Natural killer cell (primary cell): ENCODE results near the gene GAGE12G. TPM values are rescaled to one million over a fixed set of nuclear protein-coding genes. Genes with fewer than 3 reads are reported as not detected.
"Not testable (repeated sequence)": the region's sequence is repeated elsewhere in the genome, so short reads cannot be mapped to it uniquely, and the experiment has no call there.

ENCODE experiments used
- ATAC-seq, 3 donors: fragments of 150-1000 bp in 2 of 3; fragments of 200-7000 bp in 1 of 3; cut with Tn5 transposase; 1 replicate in 1 of 3; 2 replicates in 2 of 3; pipeline ENCODE4 v1.10.0; 2021; ENCODE audit warnings: mild to moderate bottlenecking in 2 of 3, moderate library complexity in 2 of 3
- DNase-seq, 2 donors: peaks; one replicate each; pipeline versions ENCODE4 v3.0.0 to v3.0.0-alpha.2; 2013 to 2021; ENCODE audit warnings: mixed read lengths in 1 of 2
- H3K27ac ChIP-seq: one replicate; pipeline ENCODE4 v1.5.1; 2013; ENCODE audit warnings: mild to moderate bottlenecking, low read length
- H3K27me3 ChIP-seq: one replicate; pipeline ENCODE4 v1.6.1; 2013; ENCODE audit warnings: low read length; ENCODE audit not compliant: control insufficient read depth, insufficient read depth
- H3K36me3 ChIP-seq: one replicate; pipeline ENCODE4 v1.6.1; 2013; ENCODE audit warnings: low read length; ENCODE audit not compliant: control insufficient read depth, insufficient read depth
- H3K4me1 ChIP-seq: one replicate; pipeline ENCODE4 v1.6.1; 2013; ENCODE audit warnings: low read length; ENCODE audit not compliant: control insufficient read depth, insufficient read depth
- H3K4me3 ChIP-seq: one replicate; pipeline ENCODE4 v1.5.1; 2013; ENCODE audit warnings: low read length
- H3K9me3 ChIP-seq: one replicate; pipeline ENCODE4 v1.6.1; 2013; ENCODE audit warnings: low read length; ENCODE audit not compliant: control insufficient read depth, insufficient read depth
- H3K27ac Mint-ChIP-seq, 2 donors: one replicate each; pipeline ENCODE4 v1.8.0; 2022; ENCODE audit warnings: mild to moderate bottlenecking in 2 of 2, mixed read lengths in 2 of 2, moderate library complexity in 1 of 2
- H3K27me3 Mint-ChIP-seq, 2 donors: one replicate each; pipeline ENCODE4 v1.8.0; 2022; ENCODE audit warnings: low read depth in 2 of 2, mixed read lengths in 2 of 2
- H3K36me3 Mint-ChIP-seq: one replicate; pipeline ENCODE4 v1.8.0; 2022; ENCODE audit warnings: mixed read lengths
- H3K4me1 Mint-ChIP-seq, 2 donors: one replicate each; pipeline ENCODE4 v1.8.0; 2022; ENCODE audit warnings: mixed read lengths in 2 of 2
- H3K4me3 Mint-ChIP-seq: one replicate; pipeline ENCODE4 v1.8.0; 2022; ENCODE audit warnings: mild to moderate bottlenecking, moderate library complexity, mixed read lengths
- H3K9me3 Mint-ChIP-seq, 2 donors: one replicate each; pipeline ENCODE4 v1.8.0; 2022; ENCODE audit warnings: mixed read lengths in 2 of 2
- WGBS: methylation state at CpG from one replicate; pipeline ENCODE4 v1.1.7; 2013; ENCODE audit warnings: missing lambda C conversion rate; ENCODE audit not compliant: insufficient coverage; 5-methylcytosine and 5-hydroxymethylcytosine counted together
- intact Hi-C: fragments of 100-400 bp; cut with micrococcal nuclease; formaldehyde crosslinking; loops from one replicate; pipeline ENCODE4 v1.14.2; 2022
- total RNA-seq, 4 donors: library from RNA; stranded (reverse); fragments of 120-200 nt in 1 of 4; gene quantifications; one replicate each; pipeline versions ENCODE4 v1.2.3 to v1.2.4, GENCODE V29; 2013 to 2022

Gene GAGE12G, protein sequence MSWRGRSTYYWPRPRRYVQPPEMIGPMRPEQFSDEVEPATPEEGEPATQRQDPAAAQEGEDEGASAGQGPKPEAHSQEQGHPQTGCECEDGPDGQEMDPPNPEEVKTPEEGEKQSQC
- total RNA-seq, result not detected
- total RNA-seq (2013), result not detected

- H3K9me3 ChIP-seq, intact Hi-C loops, H3K4me1 Mint-ChIP-seq, H3K27me3 ChIP-seq, H3K36me3 ChIP-seq, H3K4me3 Mint-ChIP-seq, H3K9me3 Mint-ChIP-seq, H3K4me1 ChIP-seq, H3K27me3 Mint-ChIP-seq, H3K27ac ChIP-seq, H3K36me3 Mint-ChIP-seq, H3K4me3 ChIP-seq, ATAC-seq, H3K27ac Mint-ChIP-seq, DNase-seq: not testable (repeated sequence)
- no CpG with 5 or more reads among the region's 16 CpGs for WGBS
These were observed at the start of gene GAGE12G for GRCh38 chrX:49570100-49570499. Gene GAGE12G, plus strand, starts transcription at chrX:49570400. Its CDS starts 1,155 bp downstream, at chrX:49571555.

DNA sequence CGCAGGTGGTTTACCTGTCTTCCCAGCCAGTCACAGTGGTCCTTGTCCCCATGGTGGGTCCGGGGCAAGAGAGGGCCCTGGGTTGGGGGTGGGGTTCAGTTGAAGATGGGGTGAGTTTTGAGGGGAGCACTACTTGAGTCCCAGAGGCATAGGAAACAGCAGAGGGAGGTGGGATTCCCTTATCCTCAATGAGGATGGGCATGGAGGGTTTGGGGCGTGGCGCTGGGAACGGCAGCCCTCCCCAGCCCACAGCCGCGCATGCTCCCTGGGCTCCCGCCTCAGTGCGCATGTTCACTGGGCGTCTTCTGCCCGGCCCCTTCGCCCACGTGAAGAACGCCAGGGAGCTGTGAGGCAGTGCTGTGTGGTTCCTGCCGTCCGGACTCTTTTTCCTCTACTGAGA lies 38.3 kb upstream of the GAGE12G start, which contains the start of gene GAGE12C:
TSS of gene GAGE12C (plus strand) at position 301 of the 400 bp plus-strand sequence. CDS start 1,155 bp downstream, outside the sequence.
- H3K4me3 ChIP-seq, H3K27me3 ChIP-seq, DNase-seq, H3K27ac Mint-ChIP-seq, H3K4me3 Mint-ChIP-seq, intact Hi-C loops, H3K36me3 ChIP-seq, ATAC-seq, H3K9me3 Mint-ChIP-seq, H3K27ac ChIP-seq, H3K4me1 ChIP-seq, H3K4me1 Mint-ChIP-seq, H3K36me3 Mint-ChIP-seq, H3K27me3 Mint-ChIP-seq, H3K9me3 ChIP-seq: not testable (repeated sequence)
- no CpG with 5 or more reads among the region's 16 CpGs for WGBS

DNA sequence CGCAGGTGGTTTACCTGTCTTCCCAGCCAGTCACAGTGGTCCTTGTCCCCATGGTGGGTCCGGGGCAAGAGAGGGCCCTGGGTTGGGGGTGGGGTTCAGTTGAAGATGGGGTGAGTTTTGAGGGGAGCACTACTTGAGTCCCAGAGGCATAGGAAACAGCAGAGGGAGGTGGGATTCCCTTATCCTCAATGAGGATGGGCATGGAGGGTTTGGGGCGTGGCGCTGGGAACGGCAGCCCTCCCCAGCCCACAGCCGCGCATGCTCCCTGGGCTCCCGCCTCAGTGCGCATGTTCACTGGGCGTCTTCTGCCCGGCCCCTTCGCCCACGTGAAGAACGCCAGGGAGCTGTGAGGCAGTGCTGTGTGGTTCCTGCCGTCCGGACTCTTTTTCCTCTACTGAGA lies 28.8 kb upstream of the GAGE12G start, which contains the start of gene GAGE12D:
TSS of gene GAGE12D (plus strand) at position 301 of the 400 bp plus-strand sequence. CDS start 1,155 bp downstream, outside the sequence.
- H3K9me3 Mint-ChIP-seq, H3K36me3 Mint-ChIP-seq, H3K36me3 ChIP-seq, H3K4me1 Mint-ChIP-seq, DNase-seq, H3K9me3 ChIP-seq, H3K4me3 Mint-ChIP-seq, H3K4me3 ChIP-seq, H3K4me1 ChIP-seq, H3K27ac Mint-ChIP-seq, H3K27me3 ChIP-seq, H3K27me3 Mint-ChIP-seq, H3K27ac ChIP-seq, ATAC-seq, intact Hi-C loops: not testable (repeated sequence)
- no CpG with 5 or more reads among the region's 16 CpGs for WGBS

DNA sequence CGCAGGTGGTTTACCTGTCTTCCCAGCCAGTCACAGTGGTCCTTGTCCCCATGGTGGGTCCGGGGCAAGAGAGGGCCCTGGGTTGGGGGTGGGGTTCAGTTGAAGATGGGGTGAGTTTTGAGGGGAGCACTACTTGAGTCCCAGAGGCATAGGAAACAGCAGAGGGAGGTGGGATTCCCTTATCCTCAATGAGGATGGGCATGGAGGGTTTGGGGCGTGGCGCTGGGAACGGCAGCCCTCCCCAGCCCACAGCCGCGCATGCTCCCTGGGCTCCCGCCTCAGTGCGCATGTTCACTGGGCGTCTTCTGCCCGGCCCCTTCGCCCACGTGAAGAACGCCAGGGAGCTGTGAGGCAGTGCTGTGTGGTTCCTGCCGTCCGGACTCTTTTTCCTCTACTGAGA lies 19.2 kb upstream of the GAGE12G start, which contains the start of gene GAGE12E:
TSS of gene GAGE12E (plus strand) at position 301 of the 400 bp plus-strand sequence. CDS start 1,155 bp downstream, outside the sequence.
- H3K36me3 Mint-ChIP-seq, intact Hi-C loops, H3K9me3 Mint-ChIP-seq, H3K27ac ChIP-seq, H3K27me3 ChIP-seq, H3K9me3 ChIP-seq, H3K4me3 Mint-ChIP-seq, H3K27me3 Mint-ChIP-seq, H3K4me1 ChIP-seq, DNase-seq, H3K36me3 ChIP-seq, H3K27ac Mint-ChIP-seq, H3K4me1 Mint-ChIP-seq, ATAC-seq, H3K4me3 ChIP-seq: not testable (repeated sequence)
- no CpG with 5 or more reads among the region's 16 CpGs for whole genome bisulfite sequencing

DNA sequence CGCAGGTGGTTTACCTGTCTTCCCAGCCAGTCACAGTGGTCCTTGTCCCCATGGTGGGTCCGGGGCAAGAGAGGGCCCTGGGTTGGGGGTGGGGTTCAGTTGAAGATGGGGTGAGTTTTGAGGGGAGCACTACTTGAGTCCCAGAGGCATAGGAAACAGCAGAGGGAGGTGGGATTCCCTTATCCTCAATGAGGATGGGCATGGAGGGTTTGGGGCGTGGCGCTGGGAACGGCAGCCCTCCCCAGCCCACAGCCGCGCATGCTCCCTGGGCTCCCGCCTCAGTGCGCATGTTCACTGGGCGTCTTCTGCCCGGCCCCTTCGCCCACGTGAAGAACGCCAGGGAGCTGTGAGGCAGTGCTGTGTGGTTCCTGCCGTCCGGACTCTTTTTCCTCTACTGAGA lies 9.7 kb upstream of the GAGE12G start, which contains the start of gene GAGE12F:
TSS of gene GAGE12F (plus strand) at position 301 of the 400 bp plus-strand sequence. CDS start 1,155 bp downstream, outside the sequence.
- H3K4me3 Mint-ChIP-seq, H3K4me1 ChIP-seq, H3K36me3 ChIP-seq, DNase-seq, ATAC-seq, H3K9me3 ChIP-seq, H3K4me3 ChIP-seq, H3K36me3 Mint-ChIP-seq, H3K27me3 ChIP-seq, H3K9me3 Mint-ChIP-seq, H3K4me1 Mint-ChIP-seq, H3K27me3 Mint-ChIP-seq, intact Hi-C loops, H3K27ac Mint-ChIP-seq, H3K27ac ChIP-seq: not testable (repeated sequence)
- WGBS, result no CpG with 5 or more reads among the region's 16 CpGs

DNA sequence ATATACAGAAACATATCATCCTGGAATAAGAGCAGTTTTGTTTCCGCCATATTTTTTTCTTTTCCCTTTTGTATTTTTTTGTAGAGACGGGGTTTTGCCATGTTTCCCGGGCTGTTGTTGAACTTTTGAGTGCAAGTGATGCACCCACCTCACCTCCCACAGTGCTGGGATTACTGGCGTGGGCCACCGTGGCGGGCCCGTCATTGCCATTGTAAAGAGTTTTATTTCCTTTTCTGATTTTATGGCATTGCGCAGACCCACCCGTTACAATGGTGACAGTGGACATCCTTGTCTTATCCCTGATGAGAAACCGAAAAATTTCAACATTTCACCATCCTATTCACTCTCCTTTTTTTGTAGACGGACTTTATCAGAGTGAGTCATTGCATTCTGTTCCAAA lies 1.5 kb upstream of the GAGE12G start:
- H3K27ac ChIP-seq, H3K9me3 ChIP-seq, intact Hi-C loops, H3K36me3 ChIP-seq, H3K4me3 Mint-ChIP-seq, H3K27ac Mint-ChIP-seq, H3K27me3 ChIP-seq, H3K4me3 ChIP-seq, H3K4me1 ChIP-seq, H3K27me3 Mint-ChIP-seq, H3K4me1 Mint-ChIP-seq, ATAC-seq, H3K36me3 Mint-ChIP-seq, H3K9me3 Mint-ChIP-seq, DNase-seq: not testable (repeated sequence)
- no CpG with 5 or more reads among the region's 11 CpGs for WGBS

DNA sequence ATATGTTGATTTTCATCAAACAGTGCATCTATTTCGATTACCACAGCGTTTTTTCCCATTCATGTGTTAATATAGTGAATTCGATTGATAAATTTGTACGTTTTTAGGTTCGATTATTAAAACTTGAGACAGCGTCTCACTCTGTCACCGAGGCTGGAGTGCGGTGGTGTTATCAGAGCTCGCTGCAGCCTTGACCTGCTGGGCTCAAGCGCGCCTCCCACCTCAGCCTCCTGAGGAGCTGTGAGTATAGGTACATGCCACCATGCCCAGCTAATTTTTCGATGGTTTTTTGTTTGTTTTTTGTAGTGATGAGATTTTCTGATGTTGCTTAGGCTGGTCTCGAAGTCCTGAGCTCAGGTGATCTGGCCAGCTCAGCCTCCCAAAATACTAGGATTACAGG lies 1.0 kb upstream of the GAGE12G start:
- not testable (repeated sequence) for H3K4me3 ChIP-seq
- no CpG with 5 or more reads among the region's 13 CpGs for WGBS

DNA sequence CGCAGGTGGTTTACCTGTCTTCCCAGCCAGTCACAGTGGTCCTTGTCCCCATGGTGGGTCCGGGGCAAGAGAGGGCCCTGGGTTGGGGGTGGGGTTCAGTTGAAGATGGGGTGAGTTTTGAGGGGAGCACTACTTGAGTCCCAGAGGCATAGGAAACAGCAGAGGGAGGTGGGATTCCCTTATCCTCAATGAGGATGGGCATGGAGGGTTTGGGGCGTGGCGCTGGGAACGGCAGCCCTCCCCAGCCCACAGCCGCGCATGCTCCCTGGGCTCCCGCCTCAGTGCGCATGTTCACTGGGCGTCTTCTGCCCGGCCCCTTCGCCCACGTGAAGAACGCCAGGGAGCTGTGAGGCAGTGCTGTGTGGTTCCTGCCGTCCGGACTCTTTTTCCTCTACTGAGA lies 9.4 kb downstream of the GAGE12G start, which contains the start of gene GAGE12H:
TSS of gene GAGE12H (plus strand) at position 301 of the 400 bp plus-strand sequence. CDS start 1,155 bp downstream, outside the sequence.
- WGBS, result no CpG with 5 or more reads among the region's 16 CpGs
- ATAC-seq, H3K4me3 Mint-ChIP-seq, H3K36me3 ChIP-seq, H3K9me3 ChIP-seq, H3K27ac ChIP-seq, H3K27me3 Mint-ChIP-seq, DNase-seq, H3K27ac Mint-ChIP-seq, H3K4me3 ChIP-seq, intact Hi-C loops, H3K27me3 ChIP-seq, H3K4me1 Mint-ChIP-seq, H3K9me3 Mint-ChIP-seq, H3K4me1 ChIP-seq, H3K36me3 Mint-ChIP-seq: not testable (repeated sequence)

More for the DNA sequence above, 1.0 kb upstream of the GAGE12G start:
- ATAC-seq, H3K4me1 Mint-ChIP-seq, H3K4me3 Mint-ChIP-seq, DNase-seq, H3K27ac Mint-ChIP-seq, H3K4me1 ChIP-seq, H3K27ac ChIP-seq, H3K9me3 Mint-ChIP-seq, H3K36me3 Mint-ChIP-seq, H3K36me3 ChIP-seq, H3K27me3 ChIP-seq, H3K27me3 Mint-ChIP-seq, H3K9me3 ChIP-seq, intact Hi-C loops: not testable (repeated sequence)
